OCI-LY1 (cell line): ENCODE data around the gene CPPED1.

Experiments used
- H2AFZ ChIP-seq: fragments of 200-600 bp; sonication (generic), shearing (Covaris generic); 2 replicates; pipeline ENCODE4 v1.6.0; 2014; ENCODE audit warnings: antibody characterized with exemption, mild to moderate bottlenecking, low read length
- H3F3A ChIP-seq: fragments of 200-600 bp; sonication (generic), shearing (Covaris generic); 2 replicates; pipeline ENCODE4 v1.6.0; 2014; ENCODE audit warnings: mild to moderate bottlenecking, antibody characterized with exemption, low read length, moderate library complexity; ENCODE audit not compliant: insufficient read depth
- H3K27ac ChIP-seq: fragments of 200-600 bp; sonication (generic); 2 replicates; pipeline ENCODE4 v1.5.1; 2014; ENCODE audit warnings: low read length, mixed run types, mild to moderate bottlenecking, low read depth; ENCODE audit not compliant: poor library complexity, severe bottlenecking
- H3K27me3 ChIP-seq: fragments of 200-600 bp; sonication (generic); 2 replicates; pipeline ENCODE4 v1.6.0; 2014; ENCODE audit warnings: antibody characterized with exemption, mild to moderate bottlenecking, low read length, moderate library complexity; ENCODE audit not compliant: insufficient read depth
- H3K36me3 ChIP-seq: fragments of 200-600 bp; sonication (generic); 2 replicates; pipeline ENCODE4 v1.6.1; 2014; ENCODE audit warnings: mild to moderate bottlenecking, antibody characterized with exemption, low read length, moderate library complexity, mixed read lengths; ENCODE audit not compliant: insufficient read depth
- H3K4me1 ChIP-seq: fragments of 200-600 bp; sonication (generic); 2 replicates; pipeline ENCODE4 v1.5.1; 2014; ENCODE audit warnings: mild to moderate bottlenecking, low read length, moderate library complexity; ENCODE audit not compliant: insufficient read depth, severe bottlenecking
- H3K4me2 ChIP-seq: fragments of 200-600 bp; sonication (generic), shearing (Covaris generic); 2 replicates; pipeline ENCODE4 v1.6.1; 2014; ENCODE audit warnings: low read length
- H3K4me3 ChIP-seq: fragments of 200-600 bp; sonication (generic); 2 replicates; pipeline ENCODE4 v1.5.1; 2014; ENCODE audit warnings: low read length, low read depth, mild to moderate bottlenecking, mixed read lengths; ENCODE audit not compliant: poor library complexity, severe bottlenecking
- H3K79me2 ChIP-seq: fragments of 200-600 bp; shearing (Covaris generic); 2 replicates; pipeline ENCODE4 v1.6.1; 2016; ENCODE audit warnings: mixed run types, low read length, mixed read lengths; ENCODE audit not compliant: insufficient read depth
- H3K9ac ChIP-seq: fragments of 200-600 bp; sonication (generic), shearing (Covaris generic); 2 replicates; pipeline ENCODE4 v1.6.1; 2014; ENCODE audit warnings: mild to moderate bottlenecking, low read length, mixed read lengths
- H3K9me2 ChIP-seq: fragments of 200-600 bp; sonication (generic), shearing (Covaris generic); 2 replicates; pipeline ENCODE4 v1.6.1; 2014; ENCODE audit warnings: low read depth, mild to moderate bottlenecking, low read length, mixed read lengths
- H3K9me3 ChIP-seq: fragments of 200-600 bp; shearing (Covaris generic); 2 replicates; pipeline ENCODE4 v1.6.1; 2014; ENCODE audit warnings: low read length, mixed read lengths
- H4K20me1 ChIP-seq: fragments of 200-600 bp; sonication (generic), shearing (Covaris generic); 2 replicates; pipeline ENCODE4 v1.6.0; 2016; ENCODE audit warnings: mild to moderate bottlenecking, low read length; ENCODE audit not compliant: insufficient read depth
- CTCF ChIP-seq: fragments of 200-600 bp; sonication (generic), shearing (Covaris generic); IDR thresholded peaks from 2 replicates; pipeline ENCODE4 v1.5.1; 2017; ENCODE audit warnings: mild to moderate bottlenecking, antibody characterized with exemption, low read length, moderate library complexity, mixed read lengths
- EZH2 ChIP-seq: fragments of 200-600 bp; sonication (generic), shearing (Covaris generic); IDR thresholded peaks from 2 replicates; pipeline ENCODE4 v1.8.0; 2017; ENCODE audit warnings: borderline replicate concordance, mixed run types, mild to moderate bottlenecking, antibody characterized with exemption, low read length, moderate library complexity, mixed read lengths

The CPPED1 gene

DNA sequence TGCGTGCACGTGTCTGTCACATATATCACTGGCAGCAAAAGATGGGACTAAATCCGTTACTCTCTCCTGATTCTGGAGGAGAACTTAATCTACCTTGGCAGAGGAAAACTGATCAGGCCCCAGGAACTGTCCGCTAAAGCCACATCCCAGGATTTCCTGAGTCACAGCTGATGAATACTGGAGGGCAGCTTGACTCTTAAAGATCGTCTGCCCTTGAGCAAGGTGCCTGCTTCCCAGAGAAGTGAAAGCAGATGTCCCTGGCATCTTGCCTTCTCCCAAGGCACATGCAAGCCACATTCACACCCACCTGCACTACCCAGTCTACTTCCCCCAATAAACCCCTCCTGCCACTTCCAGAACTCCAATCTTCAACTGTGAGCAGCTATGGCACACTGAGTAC lies 99.8 kb downstream of the CPPED1 start:
- no peak overlapping the region for H3K4me3 ChIP-seq
- no peaks in the 10 kb centered on the region for H3K79me2 ChIP-seq
- H3K4me2 ChIP-seq: no peak overlapping the region
- H2AFZ ChIP-seq: no peak overlapping the region
- no peaks in the 10 kb centered on the region for H3K4me1 ChIP-seq
- H3K36me3 ChIP-seq: no peaks in the 10 kb centered on the region
- TF ChIP-seq CTCF (no peak), EZH2 (no peak)
- no peaks in the 10 kb centered on the region; the same call in 1 of the 2 replicates for H3K27me3 ChIP-seq
- H3F3A ChIP-seq: no peaks in the 10 kb centered on the region
- H4K20me1 ChIP-seq: no peaks in the 10 kb centered on the region
- H3K9me3 ChIP-seq: no peaks in the 10 kb centered on the region
- H3K27ac ChIP-seq: no peak overlapping the region
- no peaks in the 10 kb centered on the region for H3K9me2 ChIP-seq
- H3K9ac ChIP-seq: no peak overlapping the region

GRCh38 chr16:12700161-12700560 lies 103.5 kb downstream of the CPPED1 start:
- no peak overlapping the region for H3K4me3 ChIP-seq
- H2AFZ ChIP-seq: no peak overlapping the region
- no peak for TF ChIP-seq CTCF
- H3K27ac ChIP-seq: no peak overlapping the region
- no peak overlapping the region for H3K9ac ChIP-seq
- H3K4me1 ChIP-seq: no peaks in the 10 kb centered on the region
- H3K9me3 ChIP-seq: no peaks in the 10 kb centered on the region
- H3K79me2 ChIP-seq: no peaks in the 10 kb centered on the region
- no peaks in the 10 kb centered on the region for H3K36me3 ChIP-seq
- no peaks in the 10 kb centered on the region for H3K9me2 ChIP-seq
- no peaks in the 10 kb centered on the region; the same call in 1 of the 2 replicates for H3K27me3 ChIP-seq
- H3F3A ChIP-seq: no peaks in the 10 kb centered on the region
- no peaks in the 10 kb centered on the region for H4K20me1 ChIP-seq
- H3K4me2 ChIP-seq: no peak overlapping the region

GRCh38 chr16:12699161-12699560 lies 104.5 kb downstream of the CPPED1 start:
- no peaks in the 10 kb centered on the region for H3K36me3 ChIP-seq
- H3K9me3 ChIP-seq: no peaks in the 10 kb centered on the region
- H2AFZ ChIP-seq: no peak overlapping the region
- TF ChIP-seq CTCF: no peak
- no peak for TF ChIP-seq EZH2
- no peaks in the 10 kb centered on the region; the same call in 1 of the 2 replicates for H3K27me3 ChIP-seq
- H3K9me2 ChIP-seq: no peaks in the 10 kb centered on the region
- H3K4me3 ChIP-seq: no peak overlapping the region
- H3F3A ChIP-seq: no peaks in the 10 kb centered on the region
- H3K4me2 ChIP-seq: no peak overlapping the region
- H3K79me2 ChIP-seq: no peaks in the 10 kb centered on the region
- H3K4me1 ChIP-seq: no peaks in the 10 kb centered on the region
- H4K20me1 ChIP-seq: no peaks in the 10 kb centered on the region
- no peak overlapping the region for H3K9ac ChIP-seq
- no peak overlapping the region for H3K27ac ChIP-seq
